AG09319 (cell line): ENCODE results near the gene SIPA1L3.
"Not testable (repeated sequence)": the region's sequence is repeated elsewhere in the genome, so short reads cannot be mapped to it uniquely, and the experiment has no call there.

Source experiments
- DNase-seq: peaks from one replicate; pipeline ENCODE4 v3.0.0-alpha.2; 2010; ENCODE audit warnings: low read depth; ENCODE audit errors: extremely low read depth
- TF ChIP-seq, protein P1 (sequence below): IDR thresholded peaks from 2 replicates; pipeline ENCODE4 v1.5.1; 2011; ENCODE audit warnings: low read depth, mild to moderate bottlenecking, inconsistent platforms, low read length, moderate library complexity

The SIPA1L3 gene

DNA sequence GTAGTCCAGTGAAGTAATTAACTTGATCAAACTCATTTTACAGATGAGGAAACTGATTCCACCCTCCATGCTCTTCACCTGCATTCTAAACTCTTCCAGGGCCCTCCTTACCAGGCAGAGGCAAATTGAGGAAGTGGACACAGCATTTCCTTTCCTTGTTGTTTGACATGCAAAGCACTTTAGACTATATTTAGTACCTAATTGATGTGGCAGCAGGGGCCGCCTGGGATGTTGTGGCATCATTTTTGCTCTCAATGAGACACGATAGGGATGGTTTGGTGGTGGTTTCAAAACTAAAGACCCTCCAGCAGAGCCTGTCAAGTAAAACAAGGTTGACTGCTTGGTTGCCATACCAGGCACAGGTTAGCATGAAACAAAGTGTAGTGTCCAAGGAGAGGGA, 7.9 kb downstream of the SIPA1L3 start:
- TF ChIP-seq, protein P1, sequence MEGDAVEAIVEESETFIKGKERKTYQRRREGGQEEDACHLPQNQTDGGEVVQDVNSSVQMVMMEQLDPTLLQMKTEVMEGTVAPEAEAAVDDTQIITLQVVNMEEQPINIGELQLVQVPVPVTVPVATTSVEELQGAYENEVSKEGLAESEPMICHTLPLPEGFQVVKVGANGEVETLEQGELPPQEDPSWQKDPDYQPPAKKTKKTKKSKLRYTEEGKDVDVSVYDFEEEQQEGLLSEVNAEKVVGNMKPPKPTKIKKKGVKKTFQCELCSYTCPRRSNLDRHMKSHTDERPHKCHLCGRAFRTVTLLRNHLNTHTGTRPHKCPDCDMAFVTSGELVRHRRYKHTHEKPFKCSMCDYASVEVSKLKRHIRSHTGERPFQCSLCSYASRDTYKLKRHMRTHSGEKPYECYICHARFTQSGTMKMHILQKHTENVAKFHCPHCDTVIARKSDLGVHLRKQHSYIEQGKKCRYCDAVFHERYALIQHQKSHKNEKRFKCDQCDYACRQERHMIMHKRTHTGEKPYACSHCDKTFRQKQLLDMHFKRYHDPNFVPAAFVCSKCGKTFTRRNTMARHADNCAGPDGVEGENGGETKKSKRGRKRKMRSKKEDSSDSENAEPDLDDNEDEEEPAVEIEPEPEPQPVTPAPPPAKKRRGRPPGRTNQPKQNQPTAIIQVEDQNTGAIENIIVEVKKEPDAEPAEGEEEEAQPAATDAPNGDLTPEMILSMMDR = no peak
- no peak for DNase-seq

DNA sequence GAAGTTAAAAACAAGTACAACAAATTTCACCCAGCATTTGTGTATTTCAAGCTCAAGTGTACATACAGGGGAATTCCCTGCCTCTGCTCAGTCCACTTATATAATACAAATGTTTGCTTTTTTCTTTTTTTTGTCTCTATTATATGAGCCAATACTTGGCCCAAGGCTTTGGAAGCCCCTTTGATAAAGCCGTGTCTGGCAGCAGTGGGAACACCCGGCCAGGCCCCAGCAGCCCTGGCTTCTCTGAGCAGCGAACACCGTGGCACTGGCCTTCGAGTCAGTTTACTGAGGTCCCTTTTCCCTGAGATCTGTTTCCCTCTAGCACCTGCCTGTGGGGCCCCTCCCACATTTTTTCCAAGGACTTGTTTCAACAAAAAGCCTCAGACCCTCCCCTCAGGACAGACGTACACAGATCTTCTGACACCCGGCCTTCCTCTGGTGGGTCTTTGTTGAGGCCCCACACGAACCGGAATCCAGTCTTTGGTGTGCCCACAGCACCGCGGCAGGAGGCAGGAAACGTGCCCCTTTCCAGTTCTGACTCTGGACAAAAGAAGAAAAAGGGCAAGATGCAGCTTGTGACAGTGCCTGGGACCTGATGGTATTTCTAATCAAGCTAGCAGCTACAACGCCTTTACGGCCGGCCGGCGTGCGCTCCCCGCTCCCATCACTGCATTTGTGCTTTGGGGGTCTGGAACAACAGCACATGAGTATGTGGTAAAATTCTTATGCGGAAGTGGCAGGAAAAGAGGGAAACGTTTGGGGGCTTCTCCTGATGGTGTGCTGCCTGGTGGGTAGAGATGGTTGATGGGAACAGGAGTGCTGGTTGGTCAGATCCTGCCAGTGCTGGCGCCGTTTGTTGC, 13.8 kb downstream of the SIPA1L3 start:
- TF ChIP-seq, protein P1 = no peak
- DNase-seq = no peak

DNA sequence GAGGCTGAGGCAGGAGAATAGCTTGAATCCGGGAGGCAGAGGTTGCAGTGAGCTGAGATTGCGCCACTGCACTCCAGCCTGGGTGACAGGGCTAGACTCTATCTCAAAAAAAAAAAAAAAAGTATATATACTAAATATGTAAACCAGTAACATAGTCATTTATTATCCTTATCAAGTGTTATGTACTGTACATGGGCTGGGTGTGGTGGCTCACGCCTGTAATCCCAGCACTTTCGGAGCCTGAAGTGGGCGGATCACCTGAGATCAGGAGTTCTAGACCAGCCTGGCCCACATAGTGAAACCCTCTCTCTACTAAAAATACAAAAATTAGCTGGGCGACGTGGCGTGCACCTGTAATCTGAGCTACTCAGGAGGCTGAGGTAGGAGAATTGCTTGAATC, 17.6 kb downstream of the SIPA1L3 start:
- DNase-seq = not testable (repeated sequence)

DNA sequence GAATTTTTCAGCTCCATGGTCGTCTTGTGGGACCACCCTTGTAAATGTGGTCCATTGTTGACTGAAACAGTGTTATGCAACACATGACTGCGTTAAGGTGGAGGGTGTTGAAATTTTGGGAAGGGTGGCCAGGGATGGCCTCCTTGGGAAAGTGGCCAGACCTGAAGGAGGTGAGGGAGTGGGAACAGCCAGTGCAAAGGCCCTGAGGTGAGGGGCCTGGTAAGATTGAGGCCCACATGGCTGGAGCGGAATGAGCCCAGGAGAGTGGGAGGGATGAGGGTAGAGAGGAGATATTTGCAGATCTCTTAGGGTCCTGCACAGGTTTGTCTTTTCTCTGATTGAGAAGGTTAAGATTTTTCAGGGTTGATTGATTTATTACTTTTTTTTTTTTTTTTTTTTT, 18.2 kb downstream of the SIPA1L3 start:
- TF ChIP-seq, protein P1 = no peak
- no peak for DNase-seq

DNA sequence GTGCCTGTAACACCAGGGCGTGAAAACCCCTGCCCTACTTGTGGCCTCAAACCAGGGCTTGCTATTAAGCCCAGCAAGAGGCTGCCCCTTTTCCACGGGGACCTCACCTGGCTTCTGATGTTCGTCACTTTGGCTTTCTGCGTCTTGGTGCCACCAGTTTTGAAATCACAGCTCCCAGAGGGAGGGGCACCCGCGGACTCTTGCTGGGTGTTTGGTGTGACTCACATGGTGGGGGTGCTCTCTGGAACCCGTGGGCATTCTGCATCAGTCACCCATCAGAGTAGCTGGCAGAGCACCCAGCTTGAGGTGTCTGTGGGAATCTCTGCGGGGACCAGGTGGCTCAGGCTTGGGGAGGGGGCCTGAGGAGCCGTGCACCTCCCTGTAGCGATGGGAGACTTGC, 19.2 kb downstream of the SIPA1L3 start:
- TF ChIP-seq, protein P1 = no peak
- no peak for DNase-seq

DNA sequence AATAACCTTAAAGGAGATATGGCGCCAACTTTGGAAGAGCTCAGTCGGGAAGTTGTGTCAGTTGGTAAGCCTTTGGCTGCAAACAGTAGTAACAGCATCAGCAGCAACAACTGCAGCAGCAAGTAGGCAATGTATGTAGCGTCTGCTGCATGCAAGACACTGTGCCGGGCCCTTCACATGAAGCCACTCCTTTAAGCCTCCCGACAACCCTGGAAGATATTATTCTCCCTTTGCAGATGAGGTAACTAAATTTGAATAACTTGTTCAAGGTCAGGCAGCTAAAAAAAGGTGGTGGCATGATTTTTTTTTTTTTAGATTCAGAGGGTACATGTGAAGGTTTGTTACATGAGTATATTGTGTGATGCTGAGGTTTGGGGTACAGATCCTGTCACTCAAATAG, 19.7 kb downstream of the SIPA1L3 start:
- DNase-seq = no peak
- TF ChIP-seq, protein P1 = no peak

DNA sequence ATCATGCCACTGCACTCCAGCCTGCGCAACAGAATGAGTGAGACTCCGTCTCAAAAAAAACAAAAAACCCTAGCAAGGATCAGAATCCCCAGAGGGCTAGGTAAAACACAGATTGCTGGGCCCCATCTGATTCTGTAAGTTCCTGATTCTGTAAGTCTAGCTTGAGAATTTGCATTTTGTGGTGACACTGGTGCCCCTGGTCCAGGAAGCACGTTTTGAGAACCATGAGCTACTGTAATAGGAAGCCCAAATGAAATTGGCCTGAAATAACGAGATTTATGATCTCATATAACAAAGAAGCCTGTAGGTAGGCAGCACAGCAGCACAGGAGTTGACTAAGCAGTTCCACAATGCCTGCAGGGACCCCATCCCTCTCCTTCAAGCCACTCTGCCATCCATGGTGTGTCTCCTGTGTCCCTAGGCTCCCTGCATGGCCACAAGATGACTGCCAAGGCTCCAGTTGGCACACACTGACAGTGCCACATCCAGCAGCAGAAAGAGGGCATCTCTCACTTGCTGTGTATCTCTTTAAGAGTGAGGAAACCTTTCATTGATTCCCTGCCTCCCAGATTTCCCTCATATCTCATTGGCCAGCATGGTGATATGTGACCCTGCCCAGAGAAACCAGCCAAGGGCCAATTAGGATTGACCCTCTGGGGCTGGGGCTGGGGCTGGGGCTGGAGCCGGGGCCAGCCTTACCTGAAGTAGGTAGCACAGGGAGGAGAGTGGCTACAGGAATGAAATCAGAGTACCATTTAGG, 21.7 kb downstream of the SIPA1L3 start:
- no peak for DNase-seq
- TF ChIP-seq, protein P1 = no peak
